ENCODE results near the gene DSTN.
"Not testable (repeated sequence)": the region's sequence is repeated elsewhere in the genome, so short reads cannot be mapped to it uniquely, and the experiment has no call there.

DSTN gene

GRCh38 chr20:17651129-17651759 lies 81.4 kb downstream of the DSTN start:
- no peak for DNase-seq (ENCODE audit: low read depth)

- DNase-seq (ENCODE audit: low read depth): no peak
These were observed 82.0 kb downstream of the DSTN start for GRCh38 chr20:17651760-17652388.

- no peak for DNase-seq (ENCODE audit: low read depth)
These were observed 82.5 kb downstream of the DSTN start for GRCh38 chr20:17652411-17652810.

- DNase-seq (ENCODE audit: low read depth): no peak
These were observed 84.2 kb downstream of the DSTN start for GRCh38 chr20:17653835-17654648.

- no peak for DNase-seq (ENCODE audit: low read depth)
These were observed 84.9 kb downstream of the DSTN start for GRCh38 chr20:17654649-17655285.

GRCh38 chr20:17655286-17655651 lies 85.4 kb downstream of the DSTN start:
- no peak for DNase-seq (ENCODE audit: low read depth)

- no peak for DNase-seq (ENCODE audit: low read depth)
These were observed 86.1 kb downstream of the DSTN start for GRCh38 chr20:17655865-17656479.

GRCh38 chr20:17657079-17657825 lies 87.4 kb downstream of the DSTN start:
- DNase-seq (ENCODE audit: low read depth): no peak

GRCh38 chr20:17657898-17658647 lies 88.2 kb downstream of the DSTN start:
- no peak for DNase-seq (ENCODE audit: low read depth)

GRCh38 chr20:17658648-17658993 lies 88.7 kb downstream of the DSTN start:
- DNase-seq (ENCODE audit: low read depth): no peak

GRCh38 chr20:17659344-17659743 lies 89.5 kb downstream of the DSTN start:
- DNase-seq (ENCODE audit: low read depth): not testable (repeated sequence)

All from fibroblast of the conjunctiva (primary cell).